Panc1 (cell line): Measurements from ENCODE around the gene ALOXE3.

ENCODE experiments used
- POLR2AphosphoS5 ChIP-seq: IDR thresholded peaks from 2 replicates; pipeline ENCODE4 v1.6.1; 2012; ENCODE audit warnings: mild to moderate bottlenecking, low read depth, low read length, moderate library complexity
- SIN3A ChIP-seq: IDR thresholded peaks from 2 replicates; pipeline ENCODE4 v1.6.1; 2012; ENCODE audit warnings: low read depth, mild to moderate bottlenecking, low read length, moderate library complexity, borderline replicate concordance; ENCODE audit not compliant: insufficient read depth
- TCF7L2 ChIP-seq: IDR thresholded peaks from 2 replicates; pipeline ENCODE4 v1.6.1; 2011; ENCODE audit warnings: mild to moderate bottlenecking, low read depth, low read length, inconsistent platforms
- TF ChIP-seq, protein P1 (sequence below): fragments of 450-650 bp; IDR thresholded peaks from 2 replicates; pipeline ENCODE4 v1.5.1; 2017; ENCODE audit warnings: mild to moderate bottlenecking
- TF ChIP-seq, protein P2 (sequence below), 2 experiments: IDR thresholded peaks; 2 replicates each; pipeline ENCODE4 v1.6.1; 2011 to 2012; ENCODE audit warnings: low read depth in 2 of 2, control low read depth in 1 of 2, low read length in 1 of 2, mild to moderate bottlenecking in 1 of 2, moderate library complexity in 1 of 2; ENCODE audit not compliant: insufficient read depth in 1 of 2

DNA sequence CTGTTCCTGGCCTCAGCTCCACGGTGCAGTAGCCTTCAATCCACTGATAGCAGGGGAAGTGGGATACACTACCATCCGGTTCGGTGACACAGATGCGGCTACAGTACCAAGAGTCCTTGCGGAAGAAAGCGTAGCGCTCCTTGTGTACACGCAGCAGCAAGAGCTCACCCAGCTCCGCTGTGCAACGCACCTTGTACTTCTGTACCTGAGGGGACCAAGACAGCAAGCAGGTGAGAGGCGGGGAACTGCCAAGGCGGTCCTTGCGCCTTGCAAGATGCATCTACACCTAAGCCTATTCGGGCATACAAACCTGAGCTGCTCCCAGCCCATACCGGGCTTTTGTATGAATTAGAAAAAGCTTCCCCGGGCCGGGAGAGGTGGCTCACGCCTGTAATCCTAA is 1.5 kb downstream of the ALOXE3 start:
- TF ChIP-seq, protein P1, sequence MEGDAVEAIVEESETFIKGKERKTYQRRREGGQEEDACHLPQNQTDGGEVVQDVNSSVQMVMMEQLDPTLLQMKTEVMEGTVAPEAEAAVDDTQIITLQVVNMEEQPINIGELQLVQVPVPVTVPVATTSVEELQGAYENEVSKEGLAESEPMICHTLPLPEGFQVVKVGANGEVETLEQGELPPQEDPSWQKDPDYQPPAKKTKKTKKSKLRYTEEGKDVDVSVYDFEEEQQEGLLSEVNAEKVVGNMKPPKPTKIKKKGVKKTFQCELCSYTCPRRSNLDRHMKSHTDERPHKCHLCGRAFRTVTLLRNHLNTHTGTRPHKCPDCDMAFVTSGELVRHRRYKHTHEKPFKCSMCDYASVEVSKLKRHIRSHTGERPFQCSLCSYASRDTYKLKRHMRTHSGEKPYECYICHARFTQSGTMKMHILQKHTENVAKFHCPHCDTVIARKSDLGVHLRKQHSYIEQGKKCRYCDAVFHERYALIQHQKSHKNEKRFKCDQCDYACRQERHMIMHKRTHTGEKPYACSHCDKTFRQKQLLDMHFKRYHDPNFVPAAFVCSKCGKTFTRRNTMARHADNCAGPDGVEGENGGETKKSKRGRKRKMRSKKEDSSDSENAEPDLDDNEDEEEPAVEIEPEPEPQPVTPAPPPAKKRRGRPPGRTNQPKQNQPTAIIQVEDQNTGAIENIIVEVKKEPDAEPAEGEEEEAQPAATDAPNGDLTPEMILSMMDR = no peak
- no peak for TF ChIP-seq POLR2AphosphoS5
- TF ChIP-seq, protein P2, sequence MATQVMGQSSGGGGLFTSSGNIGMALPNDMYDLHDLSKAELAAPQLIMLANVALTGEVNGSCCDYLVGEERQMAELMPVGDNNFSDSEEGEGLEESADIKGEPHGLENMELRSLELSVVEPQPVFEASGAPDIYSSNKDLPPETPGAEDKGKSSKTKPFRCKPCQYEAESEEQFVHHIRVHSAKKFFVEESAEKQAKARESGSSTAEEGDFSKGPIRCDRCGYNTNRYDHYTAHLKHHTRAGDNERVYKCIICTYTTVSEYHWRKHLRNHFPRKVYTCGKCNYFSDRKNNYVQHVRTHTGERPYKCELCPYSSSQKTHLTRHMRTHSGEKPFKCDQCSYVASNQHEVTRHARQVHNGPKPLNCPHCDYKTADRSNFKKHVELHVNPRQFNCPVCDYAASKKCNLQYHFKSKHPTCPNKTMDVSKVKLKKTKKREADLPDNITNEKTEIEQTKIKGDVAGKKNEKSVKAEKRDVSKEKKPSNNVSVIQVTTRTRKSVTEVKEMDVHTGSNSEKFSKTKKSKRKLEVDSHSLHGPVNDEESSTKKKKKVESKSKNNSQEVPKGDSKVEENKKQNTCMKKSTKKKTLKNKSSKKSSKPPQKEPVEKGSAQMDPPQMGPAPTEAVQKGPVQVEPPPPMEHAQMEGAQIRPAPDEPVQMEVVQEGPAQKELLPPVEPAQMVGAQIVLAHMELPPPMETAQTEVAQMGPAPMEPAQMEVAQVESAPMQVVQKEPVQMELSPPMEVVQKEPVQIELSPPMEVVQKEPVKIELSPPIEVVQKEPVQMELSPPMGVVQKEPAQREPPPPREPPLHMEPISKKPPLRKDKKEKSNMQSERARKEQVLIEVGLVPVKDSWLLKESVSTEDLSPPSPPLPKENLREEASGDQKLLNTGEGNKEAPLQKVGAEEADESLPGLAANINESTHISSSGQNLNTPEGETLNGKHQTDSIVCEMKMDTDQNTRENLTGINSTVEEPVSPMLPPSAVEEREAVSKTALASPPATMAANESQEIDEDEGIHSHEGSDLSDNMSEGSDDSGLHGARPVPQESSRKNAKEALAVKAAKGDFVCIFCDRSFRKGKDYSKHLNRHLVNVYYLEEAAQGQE (IDR thresholded peaks at IDR 0.05; ENCODE audit: insufficient read depth in 1 of 2, low read depth in 2 of 2, low read length in 1 of 2) = no peak
- TF ChIP-seq SIN3A = no peak
- TF ChIP-seq TCF7L2 = no peak
